HEK293 (cell line): ENCODE data around the gene CLN6.

Experiments
- CTCF ChIA-PET: fragments of 350-600 bp; formaldehyde crosslinking; extraction: SDS; loops from one replicate; lab custom pipeline; 2021; ENCODE audit warnings: antibody characterized with exemption; lab: Yijun Ruan, JAX
- POLR2A ChIA-PET: fragments of 300-600 bp; formaldehyde crosslinking; extraction: SDS; loops from one replicate; lab custom pipeline; 2020; ENCODE audit warnings: antibody characterized with exemption, inconsistent platforms; lab: Yijun Ruan, JAX
- H3K27ac ChIP-seq: fragments of 200-500 bp; sonication (Bioruptor generic); 2 replicates; pipeline ENCODE4 v1.5.1; 2014; ENCODE audit warnings: low read depth, low read length, control low read depth, inconsistent platforms; ENCODE audit errors: extremely low read depth
- H3K36me3 ChIP-seq, 2 experiments: fragments of 200-500 bp in 1 of 2; sonication (Bioruptor generic) in 1 of 2; 1 replicate in 1 of 2; 2 replicates in 1 of 2; pipeline ENCODE4 v1.5.1; 2014 to 2017; ENCODE audit warnings: inconsistent platforms in 2 of 2, low read length in 2 of 2; ENCODE audit not compliant: control insufficient read depth in 2 of 2, insufficient read depth in 1 of 2
- H3K4me1 ChIP-seq: fragments of 200-500 bp; sonication (Bioruptor generic); 2 replicates; pipeline ENCODE4 v1.5.1; 2014; ENCODE audit warnings: mild to moderate bottlenecking, low read length, inconsistent platforms; ENCODE audit not compliant: control insufficient read depth, insufficient read depth
- H3K4me3 ChIP-seq: 2 replicates; pipeline ENCODE4 v1.5.1; 2011; ENCODE audit warnings: low read depth, mild to moderate bottlenecking, control low read depth, low read length, moderate library complexity
- H3K9me3 ChIP-seq: fragments of 200-500 bp; sonication (Bioruptor generic); 2 replicates; pipeline ENCODE4 v1.5.1; 2014; ENCODE audit warnings: low read depth, low read length, inconsistent platforms; ENCODE audit not compliant: control insufficient read depth, insufficient read depth
- ZBTB17 ChIP-seq: fragments of 450-650 bp; formaldehyde crosslinking; IDR thresholded peaks from 2 replicates; pipeline ENCODE4 v1.5.1; 2016; ENCODE audit warnings: missing biosample characterization, missing genetic modification characterization
- ZBTB21 ChIP-seq: fragments of 450-650 bp; formaldehyde crosslinking; IDR thresholded peaks from 2 replicates; pipeline ENCODE4 v1.5.1; 2017; ENCODE audit warnings: missing biosample characterization, missing genetic modification characterization
- ZIC2 ChIP-seq: fragments of 450-650 bp; formaldehyde crosslinking; IDR thresholded peaks from 2 replicates; pipeline ENCODE4 v1.5.1; 2016; ENCODE audit warnings: missing biosample characterization, missing genetic modification characterization
- ZNF48 ChIP-seq: fragments of 450-650 bp; formaldehyde crosslinking; IDR thresholded peaks from 2 replicates; pipeline ENCODE4 v1.5.1; 2016; ENCODE audit warnings: missing biosample characterization, missing genetic modification characterization
- ZNF561 ChIP-seq: fragments of 450-650 bp; IDR thresholded peaks from 2 replicates; pipeline ENCODE4 v1.5.1; 2018; ENCODE audit warnings: missing biosample characterization, missing genetic modification characterization, borderline replicate concordance
- ZNF585B ChIP-seq: fragments of 450-650 bp; formaldehyde crosslinking; IDR thresholded peaks from 2 replicates; pipeline ENCODE4 v1.5.1; 2016; ENCODE audit warnings: missing biosample characterization, missing genetic modification characterization
- ZNF629 ChIP-seq: fragments of 450-650 bp; formaldehyde crosslinking; IDR thresholded peaks from 2 replicates; pipeline ENCODE4 v1.5.1; 2017; ENCODE audit warnings: missing biosample characterization, missing genetic modification characterization
- ZSCAN16 ChIP-seq: fragments of 450-650 bp; formaldehyde crosslinking; IDR thresholded peaks from 2 replicates; pipeline ENCODE4 v1.5.1; 2016; ENCODE audit warnings: missing biosample characterization, missing genetic modification characterization
- TF ChIP-seq, protein P1 (sequence below): fragments of 450-650 bp; formaldehyde crosslinking; IDR thresholded peaks from 2 replicates; pipeline ENCODE4 v1.5.1; 2016; ENCODE audit warnings: missing biosample characterization, missing genetic modification characterization, low read depth
- TF ChIP-seq, protein P2 (sequence below): fragments of 450-650 bp; IDR thresholded peaks from 2 replicates; pipeline ENCODE4 v1.5.1; 2018; ENCODE audit warnings: missing biosample characterization, mild to moderate bottlenecking, missing genetic modification characterization
- TF ChIP-seq, protein P3 (sequence below): fragments of 450-650 bp; formaldehyde crosslinking; IDR thresholded peaks from 2 replicates; pipeline ENCODE4 v1.5.1; 2016; ENCODE audit warnings: missing biosample characterization, missing genetic modification characterization
- TF ChIP-seq, protein P4 (sequence below): fragments of 450-650 bp; formaldehyde crosslinking; IDR thresholded peaks from 2 replicates; pipeline ENCODE4 v1.5.1; 2016; ENCODE audit warnings: missing biosample characterization, missing genetic modification characterization
- TF ChIP-seq, protein P5 (sequence below): fragments of 450-650 bp; formaldehyde crosslinking; IDR thresholded peaks from 2 replicates; pipeline ENCODE4 v1.5.1; 2016; ENCODE audit warnings: missing biosample characterization, missing genetic modification characterization
- TF ChIP-seq, protein P6 (sequence below): fragments of 450-650 bp; formaldehyde crosslinking; conservative IDR thresholded peaks from 2 replicates; pipeline ENCODE4 v1.5.1; 2016; ENCODE audit warnings: low read depth, missing biosample characterization, missing genetic modification characterization

Gene CLN6

DNA sequence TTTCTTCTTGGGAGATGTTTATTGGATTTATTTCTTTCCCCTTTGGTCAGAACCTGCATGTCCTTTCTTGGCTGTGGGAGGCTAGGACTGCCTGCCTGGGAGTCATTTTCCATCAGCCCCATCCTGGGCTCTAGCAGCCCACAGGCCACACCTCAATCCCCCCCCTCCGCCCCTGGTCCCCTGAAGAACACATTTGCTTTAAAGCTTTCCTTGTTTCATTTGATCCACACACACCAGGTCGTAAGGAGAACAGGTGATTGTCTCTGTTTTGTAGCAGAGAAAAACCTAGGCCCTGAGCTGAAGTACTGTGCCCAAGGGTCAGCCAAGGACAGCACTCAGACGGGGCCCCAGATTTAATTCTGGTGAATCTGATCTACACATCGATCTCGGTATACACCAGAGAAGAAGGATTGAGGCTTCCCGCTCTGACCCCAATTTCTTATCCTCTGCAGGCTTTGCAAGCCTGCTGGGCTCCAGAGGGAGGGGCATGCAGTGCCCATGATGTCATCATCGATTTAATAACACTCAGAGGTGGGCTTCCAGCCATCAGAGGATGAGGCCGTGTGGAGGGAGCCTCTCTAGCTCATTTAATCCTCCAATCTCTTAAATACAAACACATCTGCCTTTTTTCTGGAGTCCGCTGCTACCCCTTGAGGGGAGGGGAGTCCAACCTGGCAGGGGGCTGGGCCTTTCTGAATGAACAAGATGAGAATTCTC, 1.7 kb upstream of the CLN6 start:
- H3K36me3 ChIP-seq, result no peaks in the 10 kb centered on the region; a peak in 1 of 3 replicates
- no peak overlapping the region for H3K27ac ChIP-seq
- TF ChIP-seq ZBTB21 (tag by site-specific recombination), result peak; percentile 72
- TF ChIP-seq, protein P1, sequence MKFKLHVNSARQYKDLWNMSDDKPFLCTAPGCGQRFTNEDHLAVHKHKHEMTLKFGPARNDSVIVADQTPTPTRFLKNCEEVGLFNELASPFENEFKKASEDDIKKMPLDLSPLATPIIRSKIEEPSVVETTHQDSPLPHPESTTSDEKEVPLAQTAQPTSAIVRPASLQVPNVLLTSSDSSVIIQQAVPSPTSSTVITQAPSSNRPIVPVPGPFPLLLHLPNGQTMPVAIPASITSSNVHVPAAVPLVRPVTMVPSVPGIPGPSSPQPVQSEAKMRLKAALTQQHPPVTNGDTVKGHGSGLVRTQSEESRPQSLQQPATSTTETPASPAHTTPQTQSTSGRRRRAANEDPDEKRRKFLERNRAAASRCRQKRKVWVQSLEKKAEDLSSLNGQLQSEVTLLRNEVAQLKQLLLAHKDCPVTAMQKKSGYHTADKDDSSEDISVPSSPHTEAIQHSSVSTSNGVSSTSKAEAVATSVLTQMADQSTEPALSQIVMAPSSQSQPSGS, result peak; percentile 87
- TF ChIP-seq ZNF48, result no peak
- TF ChIP-seq, protein P2, sequence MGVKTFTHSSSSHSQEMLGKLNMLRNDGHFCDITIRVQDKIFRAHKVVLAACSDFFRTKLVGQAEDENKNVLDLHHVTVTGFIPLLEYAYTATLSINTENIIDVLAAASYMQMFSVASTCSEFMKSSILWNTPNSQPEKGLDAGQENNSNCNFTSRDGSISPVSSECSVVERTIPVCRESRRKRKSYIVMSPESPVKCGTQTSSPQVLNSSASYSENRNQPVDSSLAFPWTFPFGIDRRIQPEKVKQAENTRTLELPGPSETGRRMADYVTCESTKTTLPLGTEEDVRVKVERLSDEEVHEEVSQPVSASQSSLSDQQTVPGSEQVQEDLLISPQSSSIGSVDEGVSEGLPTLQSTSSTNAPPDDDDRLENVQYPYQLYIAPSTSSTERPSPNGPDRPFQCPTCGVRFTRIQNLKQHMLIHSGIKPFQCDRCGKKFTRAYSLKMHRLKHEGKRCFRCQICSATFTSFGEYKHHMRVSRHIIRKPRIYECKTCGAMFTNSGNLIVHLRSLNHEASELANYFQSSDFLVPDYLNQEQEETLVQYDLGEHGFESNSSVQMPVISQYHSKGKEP, result no peak
- TF ChIP-seq ZNF561 (tag by site-specific recombination), result 0 out of 2 replicates have a peak, but pooled peaks have one; percentile 46
- TF ChIP-seq ZNF585B (tag by site-specific recombination), result no peak
- TF ChIP-seq, protein P3, sequence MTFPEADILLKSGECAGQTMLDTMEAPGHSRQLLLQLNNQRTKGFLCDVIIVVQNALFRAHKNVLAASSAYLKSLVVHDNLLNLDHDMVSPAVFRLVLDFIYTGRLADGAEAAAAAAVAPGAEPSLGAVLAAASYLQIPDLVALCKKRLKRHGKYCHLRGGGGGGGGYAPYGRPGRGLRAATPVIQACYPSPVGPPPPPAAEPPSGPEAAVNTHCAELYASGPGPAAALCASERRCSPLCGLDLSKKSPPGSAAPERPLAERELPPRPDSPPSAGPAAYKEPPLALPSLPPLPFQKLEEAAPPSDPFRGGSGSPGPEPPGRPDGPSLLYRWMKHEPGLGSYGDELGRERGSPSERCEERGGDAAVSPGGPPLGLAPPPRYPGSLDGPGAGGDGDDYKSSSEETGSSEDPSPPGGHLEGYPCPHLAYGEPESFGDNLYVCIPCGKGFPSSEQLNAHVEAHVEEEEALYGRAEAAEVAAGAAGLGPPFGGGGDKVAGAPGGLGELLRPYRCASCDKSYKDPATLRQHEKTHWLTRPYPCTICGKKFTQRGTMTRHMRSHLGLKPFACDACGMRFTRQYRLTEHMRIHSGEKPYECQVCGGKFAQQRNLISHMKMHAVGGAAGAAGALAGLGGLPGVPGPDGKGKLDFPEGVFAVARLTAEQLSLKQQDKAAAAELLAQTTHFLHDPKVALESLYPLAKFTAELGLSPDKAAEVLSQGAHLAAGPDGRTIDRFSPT (tag by site-specific recombination), result no peak
- TF ChIP-seq ZBTB17, result peak; percentile 56
- TF ChIP-seq, protein P4, sequence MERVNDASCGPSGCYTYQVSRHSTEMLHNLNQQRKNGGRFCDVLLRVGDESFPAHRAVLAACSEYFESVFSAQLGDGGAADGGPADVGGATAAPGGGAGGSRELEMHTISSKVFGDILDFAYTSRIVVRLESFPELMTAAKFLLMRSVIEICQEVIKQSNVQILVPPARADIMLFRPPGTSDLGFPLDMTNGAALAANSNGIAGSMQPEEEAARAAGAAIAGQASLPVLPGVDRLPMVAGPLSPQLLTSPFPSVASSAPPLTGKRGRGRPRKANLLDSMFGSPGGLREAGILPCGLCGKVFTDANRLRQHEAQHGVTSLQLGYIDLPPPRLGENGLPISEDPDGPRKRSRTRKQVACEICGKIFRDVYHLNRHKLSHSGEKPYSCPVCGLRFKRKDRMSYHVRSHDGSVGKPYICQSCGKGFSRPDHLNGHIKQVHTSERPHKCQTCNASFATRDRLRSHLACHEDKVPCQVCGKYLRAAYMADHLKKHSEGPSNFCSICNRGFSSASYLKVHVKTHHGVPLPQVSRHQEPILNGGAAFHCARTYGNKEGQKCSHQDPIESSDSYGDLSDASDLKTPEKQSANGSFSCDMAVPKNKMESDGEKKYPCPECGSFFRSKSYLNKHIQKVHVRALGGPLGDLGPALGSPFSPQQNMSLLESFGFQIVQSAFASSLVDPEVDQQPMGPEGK (tag by site-specific recombination), result 0 out of 2 replicates have a peak, but pooled peaks have one; percentile 12
- TF ChIP-seq, protein P5, sequence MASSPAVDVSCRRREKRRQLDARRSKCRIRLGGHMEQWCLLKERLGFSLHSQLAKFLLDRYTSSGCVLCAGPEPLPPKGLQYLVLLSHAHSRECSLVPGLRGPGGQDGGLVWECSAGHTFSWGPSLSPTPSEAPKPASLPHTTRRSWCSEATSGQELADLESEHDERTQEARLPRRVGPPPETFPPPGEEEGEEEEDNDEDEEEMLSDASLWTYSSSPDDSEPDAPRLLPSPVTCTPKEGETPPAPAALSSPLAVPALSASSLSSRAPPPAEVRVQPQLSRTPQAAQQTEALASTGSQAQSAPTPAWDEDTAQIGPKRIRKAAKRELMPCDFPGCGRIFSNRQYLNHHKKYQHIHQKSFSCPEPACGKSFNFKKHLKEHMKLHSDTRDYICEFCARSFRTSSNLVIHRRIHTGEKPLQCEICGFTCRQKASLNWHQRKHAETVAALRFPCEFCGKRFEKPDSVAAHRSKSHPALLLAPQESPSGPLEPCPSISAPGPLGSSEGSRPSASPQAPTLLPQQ (tag by site-specific recombination), result 0 out of 2 replicates have a peak, but pooled peaks have one; percentile 48
- TF ChIP-seq ZIC2, result peak; percentile 67
- TF ChIP-seq ZNF629 (tag by site-specific recombination), result peak; percentile 80
- TF ChIP-seq ZSCAN16 (tag by site-specific recombination), result peak; percentile 43; the same call in 1 of the 2 replicates
- TF ChIP-seq, protein P6, sequence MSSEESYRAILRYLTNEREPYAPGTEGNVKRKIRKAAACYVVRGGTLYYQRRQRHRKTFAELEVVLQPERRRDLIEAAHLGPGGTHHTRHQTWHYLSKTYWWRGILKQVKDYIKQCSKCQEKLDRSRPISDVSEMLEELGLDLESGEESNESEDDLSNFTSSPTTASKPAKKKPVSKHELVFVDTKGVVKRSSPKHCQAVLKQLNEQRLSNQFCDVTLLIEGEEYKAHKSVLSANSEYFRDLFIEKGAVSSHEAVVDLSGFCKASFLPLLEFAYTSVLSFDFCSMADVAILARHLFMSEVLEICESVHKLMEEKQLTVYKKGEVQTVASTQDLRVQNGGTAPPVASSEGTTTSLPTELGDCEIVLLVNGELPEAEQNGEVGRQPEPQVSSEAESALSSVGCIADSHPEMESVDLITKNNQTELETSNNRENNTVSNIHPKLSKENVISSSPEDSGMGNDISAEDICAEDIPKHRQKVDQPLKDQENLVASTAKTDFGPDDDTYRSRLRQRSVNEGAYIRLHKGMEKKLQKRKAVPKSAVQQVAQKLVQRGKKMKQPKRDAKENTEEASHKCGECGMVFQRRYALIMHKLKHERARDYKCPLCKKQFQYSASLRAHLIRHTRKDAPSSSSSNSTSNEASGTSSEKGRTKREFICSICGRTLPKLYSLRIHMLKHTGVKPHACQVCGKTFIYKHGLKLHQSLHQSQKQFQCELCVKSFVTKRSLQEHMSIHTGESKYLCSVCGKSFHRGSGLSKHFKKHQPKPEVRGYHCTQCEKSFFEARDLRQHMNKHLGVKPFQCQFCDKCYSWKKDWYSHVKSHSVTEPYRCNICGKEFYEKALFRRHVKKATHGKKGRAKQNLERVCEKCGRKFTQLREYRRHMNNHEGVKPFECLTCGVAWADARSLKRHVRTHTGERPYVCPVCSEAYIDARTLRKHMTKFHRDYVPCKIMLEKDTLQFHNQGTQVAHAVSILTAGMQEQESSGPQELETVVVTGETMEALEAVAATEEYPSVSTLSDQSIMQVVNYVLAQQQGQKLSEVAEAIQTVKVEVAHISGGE (tag by site-specific recombination), result no peak
- ChIA-PET CTCF (interaction anchor here (0.6 to 1.3 kb wide), 2 partner anchors 21 to 147 kb away, joined by 3 to 4 read pairs; no protein-coding TSS in a partner anchor), POLR2A (interaction anchor here (0.7 to 1.2 kb wide), 3 partner anchors 46 to 1923 kb away, joined by 6 to 10 read pairs (median 8); partner anchors contain the start of gene FEM1B)
- H3K4me3 ChIP-seq, result no peak overlapping the region
- H3K4me1 ChIP-seq, result peaks cover 4% of the 10 kb centered on the region; the same call in 1 of the 2 replicates
- no peaks in the 10 kb centered on the region for H3K9me3 ChIP-seq
